Measurements from ENCODE around the gene ST8SIA1.
"Not testable (repeated sequence)": the region's sequence is repeated elsewhere in the genome, so short reads cannot be mapped to it uniquely, and the experiment has no call there.

The ST8SIA1 gene

DNA sequence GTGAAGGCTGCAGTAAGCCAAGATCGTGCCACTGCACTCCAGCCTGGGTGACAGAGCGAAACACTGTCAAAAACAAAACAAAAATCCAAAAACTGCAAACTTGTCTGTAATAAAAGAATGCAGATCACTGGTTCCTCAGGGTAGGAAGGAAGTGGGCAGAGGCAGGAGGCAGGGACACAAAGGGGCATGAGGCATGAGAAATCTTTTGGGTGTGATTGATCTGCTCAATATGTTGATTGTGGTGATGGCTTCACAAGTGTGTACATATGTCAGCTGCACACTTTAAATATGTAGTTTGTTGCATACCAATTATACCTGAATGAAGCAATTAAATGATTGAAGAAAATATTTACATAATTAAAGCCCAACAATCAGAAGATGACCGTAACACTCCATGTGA lies 170.9 kb downstream of the ST8SIA1 start:
- in situ Hi-C loops (cut with HindIII; ENCODE audit: low pct_unique_long_range_greater_than_20kb, low sequenced_read_pairs) = no loop called here
- TF ChIP-seq JUND (IDR thresholded peaks at IDR 0.05; ENCODE audit: low read depth) = no peak
- no peak for DNase-seq (ENCODE audit: low read depth in 1 of 2, low spot score in 1 of 2)

DNA sequence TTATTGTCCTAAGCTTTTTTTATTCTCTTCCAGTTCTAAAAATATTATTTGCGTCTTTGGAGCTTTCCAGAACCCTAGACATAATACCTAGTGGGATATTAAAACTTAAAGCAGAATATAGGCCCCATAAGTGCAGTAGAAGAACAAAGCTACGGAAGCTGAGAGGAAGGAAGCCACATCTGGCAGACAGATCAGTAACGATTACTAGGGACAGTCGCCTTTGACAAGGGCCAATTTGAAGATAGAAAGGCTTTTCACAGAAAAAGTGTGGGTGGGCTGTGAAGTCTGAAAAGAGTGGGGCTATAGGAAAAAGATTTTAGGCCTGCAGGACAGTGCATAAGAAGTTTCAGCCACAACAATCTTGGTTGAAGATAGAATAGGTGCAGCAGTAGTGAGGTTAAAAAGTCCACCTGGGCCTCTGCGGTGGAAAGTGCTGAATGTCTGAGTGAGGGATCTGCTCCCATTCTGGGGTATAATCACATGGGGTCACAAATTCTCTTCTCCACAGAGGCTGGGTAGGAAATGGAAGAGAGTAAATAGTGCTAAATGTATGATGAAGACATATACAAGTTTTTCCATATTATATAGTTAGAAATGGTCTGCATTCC lies 174.0 kb downstream of the ST8SIA1 start:
- DNase-seq (ENCODE audit: low read depth in 1 of 2, low spot score in 1 of 2) = no peak
- in situ Hi-C loops (cut with HindIII; ENCODE audit: low pct_unique_long_range_greater_than_20kb, low sequenced_read_pairs) = no loop called here
- TF ChIP-seq JUND (IDR thresholded peaks at IDR 0.05; ENCODE audit: low read depth) = no peak

DNA sequence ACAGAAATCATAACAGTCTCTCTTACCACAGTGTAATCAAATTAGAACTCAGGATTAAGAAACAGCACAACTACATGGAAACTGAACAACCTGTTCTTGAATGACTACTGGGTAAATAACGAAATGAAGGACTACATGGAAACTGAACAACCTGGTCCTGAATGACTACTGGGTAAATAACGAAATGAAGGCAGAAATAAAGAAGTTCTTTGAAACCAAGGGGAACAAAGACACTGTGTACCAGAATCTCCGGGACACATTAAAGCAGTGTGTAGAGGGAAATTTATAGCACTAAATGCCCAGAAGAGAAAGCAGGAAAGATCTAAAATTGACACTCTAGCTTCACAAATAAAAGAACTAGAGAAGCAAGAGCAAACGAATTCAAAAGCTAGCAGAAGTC lies 185.2 kb downstream of the ST8SIA1 start:
- DNase-seq (ENCODE audit: low read depth in 1 of 2, low spot score in 1 of 2); in situ Hi-C loops (cut with HindIII; ENCODE audit: low pct_unique_long_range_greater_than_20kb, low sequenced_read_pairs): not testable (repeated sequence)

DNA sequence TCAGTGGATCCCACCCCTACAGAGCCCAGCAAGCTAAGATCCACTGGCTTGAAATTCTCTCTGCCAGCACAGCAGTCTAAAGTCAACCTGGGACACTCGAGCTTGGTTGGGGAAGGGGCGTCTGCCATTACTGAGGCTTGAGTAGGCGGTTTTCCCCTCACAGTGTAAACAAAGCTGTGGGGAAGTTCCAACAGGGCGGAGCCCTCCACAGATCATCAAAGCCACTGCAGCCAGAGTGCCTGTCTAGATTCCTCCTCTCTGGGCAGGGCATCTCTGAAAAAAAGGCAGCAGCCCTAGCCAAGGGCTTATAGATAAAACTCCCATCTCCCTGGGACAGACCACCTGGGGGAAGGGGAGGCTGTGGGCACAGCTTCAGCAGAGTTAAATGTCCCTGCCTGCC lies 187.8 kb downstream of the ST8SIA1 start:
- DNase-seq (ENCODE audit: low read depth in 1 of 2, low spot score in 1 of 2); in situ Hi-C loops (cut with HindIII; ENCODE audit: low pct_unique_long_range_greater_than_20kb, low sequenced_read_pairs): not testable (repeated sequence)

All from T47D (cell line).